ELR (cell line): ENCODE results near the gene SIRT2.

Experiments
- DNase-seq: peaks from one replicate; pipeline ENCODE4 v3.0.0-alpha.2; 2015; ENCODE audit warnings: low read depth

SIRT2 gene

GRCh38 chr19:38920602-38921419, 21.4 kb upstream of the SIRT2 start:
- no peak for DNase-seq

- no peak for DNase-seq
Observed at GRCh38 chr19:38919837-38920601, 20.6 kb upstream of the SIRT2 start.

- DNase-seq = no peak
Observed at GRCh38 chr19:38918526-38918925, 19.1 kb upstream of the SIRT2 start.

GRCh38 chr19:38917921-38918491, 18.6 kb upstream of the SIRT2 start:
- peak; percentile 48 for DNase-seq

GRCh38 chr19:38917516-38917915, 18.1 kb upstream of the SIRT2 start:
- DNase-seq = no peak

GRCh38 chr19:38915329-38916321, 16.2 kb upstream of the SIRT2 start:
- no peak for DNase-seq

- no peak for DNase-seq
Observed at GRCh38 chr19:38913958-38914357, 14.5 kb upstream of the SIRT2 start.

- no peak for DNase-seq
Observed at GRCh38 chr19:38912600-38913514, 13.4 kb upstream of the SIRT2 start.

- no peak for DNase-seq
Observed at GRCh38 chr19:38911388-38912001, 12.1 kb upstream of the SIRT2 start.

GRCh38 chr19:38910488-38910887, 11.1 kb upstream of the SIRT2 start:
- no peak for DNase-seq

- DNase-seq = no peak
Observed at GRCh38 chr19:38908911-38909310, 9.5 kb upstream of the SIRT2 start.

- DNase-seq = no peak
Observed at GRCh38 chr19:38907670-38908069, 8.3 kb upstream of the SIRT2 start.

- DNase-seq = no peak
Observed at GRCh38 chr19:38907227-38907626, 7.8 kb upstream of the SIRT2 start.

GRCh38 chr19:38905620-38906019, 6.2 kb upstream of the SIRT2 start:
- no peak for DNase-seq

- no peak for DNase-seq
Observed at GRCh38 chr19:38904581-38905539, 5.4 kb upstream of the SIRT2 start.

GRCh38 chr19:38901683-38902082, 2.3 kb upstream of the SIRT2 start:
- no peak for DNase-seq

GRCh38 chr19:38900743-38901190, 1.3 kb upstream of the SIRT2 start:
- no peak for DNase-seq

GRCh38 chr19:38900202-38900629, 798 bp upstream of the SIRT2 start:
- no peak for DNase-seq
